NCI-H1417 treated with DMSO at 0.1 percent for 48 hours (cell line): ENCODE data around the gene ZSWIM6.

Experiments used
- DNase-seq: peaks from one replicate; lab custom pipeline; 2025; lab: John Stamatoyannopoulos, UW

The ZSWIM6 gene

GRCh38 chr5:61538722-61539501 lies 206.9 kb downstream of the ZSWIM6 start:
- DNase-seq, result no peak

- no peak for DNase-seq
These were observed 217.5 kb downstream of the ZSWIM6 start for GRCh38 chr5:61549530-61549929.

- DNase-seq, result no peak
These were observed 219.7 kb downstream of the ZSWIM6 start for GRCh38 chr5:61551637-61552313.

- no peak for DNase-seq
These were observed 227.1 kb downstream of the ZSWIM6 start for GRCh38 chr5:61559146-61559545.

GRCh38 chr5:61559722-61560121 lies 227.7 kb downstream of the ZSWIM6 start:
- DNase-seq, result no peak

GRCh38 chr5:61563401-61563800 lies 231.3 kb downstream of the ZSWIM6 start:
- no peak for DNase-seq

- no peak for DNase-seq
These were observed 235.3 kb downstream of the ZSWIM6 start for GRCh38 chr5:61567337-61567736.

- DNase-seq, result no peak
These were observed 237.3 kb downstream of the ZSWIM6 start for GRCh38 chr5:61569353-61569752.

GRCh38 chr5:61570767-61571166 lies 238.7 kb downstream of the ZSWIM6 start:
- DNase-seq, result no peak

- no peak for DNase-seq
These were observed 240.9 kb downstream of the ZSWIM6 start for GRCh38 chr5:61572959-61573358.

GRCh38 chr5:61575103-61575502 lies 243.0 kb downstream of the ZSWIM6 start:
- no peak for DNase-seq

GRCh38 chr5:61575581-61575980 lies 243.5 kb downstream of the ZSWIM6 start:
- no peak for DNase-seq

GRCh38 chr5:61576556-61576955 lies 244.5 kb downstream of the ZSWIM6 start:
- no peak for DNase-seq

- no peak for DNase-seq
These were observed 246.9 kb downstream of the ZSWIM6 start for GRCh38 chr5:61578858-61579503.

GRCh38 chr5:61582205-61582820 lies 250.3 kb downstream of the ZSWIM6 start:
- DNase-seq, result no peak

- no peak for DNase-seq
These were observed 250.8 kb downstream of the ZSWIM6 start for GRCh38 chr5:61582887-61583286.

- DNase-seq, result no peak
These were observed 254.3 kb downstream of the ZSWIM6 start for GRCh38 chr5:61586096-61587084.

GRCh38 chr5:61587125-61587524 lies 255.1 kb downstream of the ZSWIM6 start:
- DNase-seq, result no peak

- DNase-seq, result no peak
These were observed 256.2 kb downstream of the ZSWIM6 start for GRCh38 chr5:61588216-61588615.

- DNase-seq, result no peak
These were observed 257.9 kb downstream of the ZSWIM6 start for GRCh38 chr5:61589946-61590345.

GRCh38 chr5:61590473-61590872 lies 258.4 kb downstream of the ZSWIM6 start:
- no peak for DNase-seq
